Mucosa of stomach (tissue), 1 donor: ENCODE measurements around the gene ZIC3.

ENCODE experiments used
- H3K27me3 ChIP-seq: one replicate; pipeline ENCODE4 v1.7.0; 2013; ENCODE audit warnings: mild to moderate bottlenecking, low read length; ENCODE audit not compliant: control insufficient read depth, insufficient read depth
- H3K36me3 ChIP-seq: one replicate; pipeline ENCODE4 v1.7.0; 2013; ENCODE audit warnings: low read length; ENCODE audit not compliant: control insufficient read depth, insufficient read depth
- H3K4me1 ChIP-seq: one replicate; pipeline ENCODE4 v1.7.0; 2013; ENCODE audit warnings: mild to moderate bottlenecking, low read length; ENCODE audit not compliant: control insufficient read depth, insufficient read depth
- H3K4me3 ChIP-seq: one replicate; pipeline ENCODE4 v1.7.0; 2013; ENCODE audit warnings: low read length
- H3K9ac ChIP-seq: one replicate; pipeline ENCODE4 v1.7.0; 2013; ENCODE audit warnings: mild to moderate bottlenecking, low read length, moderate library complexity
- H3K9me3 ChIP-seq: one replicate; pipeline ENCODE4 v1.7.0; 2013; ENCODE audit warnings: mild to moderate bottlenecking, low read length, moderate library complexity; ENCODE audit not compliant: control insufficient read depth
- donor health status: Pancreatic carcinoma.

The ZIC3 gene

DNA sequence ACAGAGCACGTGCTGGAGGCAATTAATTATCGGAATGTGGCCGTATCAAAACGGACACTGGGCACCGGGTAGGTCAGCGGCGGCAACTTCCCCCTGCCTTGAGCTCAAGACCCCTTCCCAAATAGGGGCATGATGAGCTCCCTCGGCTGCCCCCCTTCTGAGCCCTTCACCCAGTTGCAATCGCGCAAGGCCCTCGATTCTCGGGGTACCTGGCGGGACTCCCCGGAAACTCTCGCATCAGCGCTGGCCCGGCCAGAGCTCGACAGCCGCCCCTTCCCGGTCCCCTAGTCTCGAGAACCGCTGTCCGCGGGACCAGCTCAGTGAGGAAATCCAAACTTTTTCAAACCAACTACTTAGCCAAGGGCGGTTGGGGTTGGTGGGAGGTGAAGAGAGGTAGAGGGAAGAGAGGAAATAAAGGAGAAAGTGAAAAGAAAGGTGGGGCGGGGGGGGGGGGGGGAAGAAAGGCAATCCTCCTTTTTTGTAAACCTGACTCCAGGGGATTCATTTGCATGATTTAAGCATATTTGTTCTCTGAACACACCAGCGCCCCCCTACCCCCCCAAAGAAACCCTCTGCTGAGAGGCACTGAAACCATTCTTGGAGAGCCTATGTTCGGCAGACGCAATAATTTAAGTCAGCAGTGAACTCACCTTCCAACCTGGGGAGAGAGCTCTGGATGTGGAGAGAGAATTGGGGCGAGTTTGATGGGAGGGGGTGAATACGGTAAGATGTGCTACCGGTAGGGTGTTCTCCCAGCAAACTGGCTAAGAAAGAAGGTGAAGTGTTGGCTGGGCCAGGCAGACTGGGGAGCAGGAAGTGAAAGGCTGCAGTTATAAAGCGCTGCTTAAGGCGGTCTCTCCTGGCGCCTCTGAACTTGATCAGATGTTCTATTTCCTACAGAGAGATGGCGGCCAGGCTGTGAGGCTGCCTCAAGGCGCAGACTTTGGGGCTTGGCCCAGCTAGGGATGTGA, 2.0 kb upstream of the ZIC3 start:
- Histone ChIP-seq H3K36me3 (no peaks in the 10 kb centered on the region), H3K4me1 (peaks cover 6% of the 10 kb centered on the region), H3K9me3 (no peaks in the 10 kb centered on the region), H3K9ac (no peak overlapping the region), H3K27me3 (peaks cover 61% of the 10 kb centered on the region), H3K4me3 (no peak overlapping the region)

- H3K9me3 ChIP-seq = no peaks in the 10 kb centered on the region
- H3K27me3 ChIP-seq = peaks cover 67% of the 10 kb centered on the region
- H3K9ac ChIP-seq = no peak overlapping the region
Observed at GRCh38 chrX:137565318-137565904, 516 bp upstream of the ZIC3 start.

GRCh38 chrX:137566746-137567679, 1.1 kb downstream of the ZIC3 start:
- Histone ChIP-seq H3K4me3 (no peak overlapping the region), H3K9ac (no peak overlapping the region), H3K27me3 (peaks cover 69% of the 10 kb centered on the region)

More at GRCh38 chrX:137565318-137565904, 516 bp upstream of the ZIC3 start:
- Histone ChIP-seq H3K4me3 (no peak overlapping the region), H3K36me3 (no peaks in the 10 kb centered on the region), H3K4me1 (peaks cover 6% of the 10 kb centered on the region)

GRCh38 chrX:137567682-137568232, 1.8 kb downstream of the ZIC3 start:
- Histone ChIP-seq H3K9me3 (no peaks in the 10 kb centered on the region), H3K4me3 (no peak overlapping the region), H3K36me3 (no peaks in the 10 kb centered on the region), H3K9ac (no peak overlapping the region), H3K27me3 (peaks cover 62% of the 10 kb centered on the region), H3K4me1 (peaks cover 6% of the 10 kb centered on the region)

More at GRCh38 chrX:137566746-137567679, 1.1 kb downstream of the ZIC3 start:
- Histone ChIP-seq H3K9me3 (no peaks in the 10 kb centered on the region), H3K4me1 (peaks cover 6% of the 10 kb centered on the region), H3K36me3 (no peaks in the 10 kb centered on the region)

GRCh38 chrX:137568741-137569469, 3.0 kb downstream of the ZIC3 start:
- Histone ChIP-seq H3K9ac (no peak overlapping the region), H3K36me3 (no peaks in the 10 kb centered on the region), H3K9me3 (no peaks in the 10 kb centered on the region), H3K4me3 (no peak overlapping the region), H3K4me1 (peaks cover 6% of the 10 kb centered on the region), H3K27me3 (peaks cover 63% of the 10 kb centered on the region)

GRCh38 chrX:137569470-137569891, 3.6 kb downstream of the ZIC3 start:
- Histone ChIP-seq H3K9me3 (no peaks in the 10 kb centered on the region), H3K27me3 (peaks cover 63% of the 10 kb centered on the region), H3K9ac (no peak overlapping the region), H3K36me3 (no peaks in the 10 kb centered on the region), H3K4me1 (peaks cover 6% of the 10 kb centered on the region), H3K4me3 (no peak overlapping the region)

DNA sequence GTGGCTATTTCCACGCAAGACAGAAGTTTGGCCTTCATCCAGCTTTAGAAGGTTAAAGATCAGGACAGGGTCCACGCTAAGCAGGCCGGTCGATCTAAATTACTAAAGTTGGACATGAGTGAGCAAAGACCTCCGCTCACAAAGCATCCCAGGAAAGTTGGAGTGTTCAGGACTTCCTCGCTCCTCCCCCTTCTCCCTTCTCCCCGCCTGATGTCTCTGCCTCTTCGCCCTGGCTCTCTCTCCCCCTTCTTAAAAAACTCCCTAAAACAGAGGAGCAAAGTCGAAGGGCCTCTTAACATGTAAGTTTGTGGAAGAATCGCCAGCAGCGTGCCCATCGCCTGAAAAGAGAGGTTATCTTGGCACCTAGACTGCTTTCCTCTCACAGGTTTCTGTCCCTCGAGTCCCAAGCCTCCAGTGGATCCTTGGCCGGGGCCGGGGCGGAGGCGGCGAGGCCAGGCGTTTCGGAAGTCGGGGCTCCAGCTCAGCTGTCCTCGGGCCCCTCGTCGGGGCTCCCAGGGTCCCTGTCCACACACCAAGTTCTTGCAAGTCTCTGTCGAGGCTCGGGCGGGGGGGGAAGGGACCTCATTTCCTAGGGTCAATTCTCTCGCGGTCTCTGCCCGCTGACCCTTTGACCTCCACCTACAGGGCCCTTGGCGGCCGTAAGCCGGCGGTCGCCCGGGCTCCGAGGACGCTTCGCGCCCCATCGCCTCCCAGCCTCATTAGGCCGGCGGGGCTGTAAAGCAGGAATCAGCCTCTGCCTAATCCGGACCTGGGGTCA, 7.6 kb downstream of the ZIC3 start:
- Histone ChIP-seq H3K4me3 (no peak overlapping the region), H3K9me3 (no peaks in the 10 kb centered on the region), H3K36me3 (no peaks in the 10 kb centered on the region), H3K27me3 (peaks cover 47% of the 10 kb centered on the region), H3K4me1 (no peaks in the 10 kb centered on the region), H3K9ac (no peak overlapping the region)

DNA sequence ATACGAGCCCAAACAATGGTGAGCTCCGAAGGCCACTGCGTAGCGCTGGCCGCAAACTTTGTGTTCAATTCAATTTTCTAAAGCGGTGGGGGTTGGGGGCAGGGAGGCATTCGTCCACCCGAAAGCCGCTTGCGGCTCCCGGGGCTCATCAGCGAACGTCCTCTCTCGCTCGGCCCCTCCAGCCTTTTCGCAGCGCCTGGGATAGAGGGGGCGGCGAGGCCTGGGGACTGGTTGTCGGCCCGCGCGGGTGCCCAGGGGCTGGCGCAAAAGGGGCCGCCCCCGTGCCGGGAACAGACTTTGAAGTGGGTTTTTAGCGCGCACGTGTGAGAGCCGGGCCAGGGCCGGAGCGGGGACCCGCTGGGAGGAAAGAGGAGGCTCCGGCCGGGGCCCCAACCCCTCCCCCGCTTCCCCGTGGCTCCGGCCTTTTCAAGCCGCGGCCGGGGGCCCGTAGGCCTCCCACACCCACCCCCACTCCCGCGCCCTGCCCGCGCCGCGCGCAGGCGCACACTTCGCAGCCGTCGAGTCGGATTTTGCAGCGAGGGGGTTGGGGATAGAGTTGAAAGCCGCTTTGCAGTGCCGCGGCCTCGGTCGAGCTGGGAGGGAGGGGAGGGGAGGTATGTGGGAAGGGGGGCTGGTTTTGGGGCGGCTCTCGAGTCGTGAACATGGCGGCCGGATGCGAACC, 8.3 kb downstream of the ZIC3 start:
- no peaks in the 10 kb centered on the region for H3K9me3 ChIP-seq
- H3K9ac ChIP-seq = no peak overlapping the region
- H3K4me1 ChIP-seq = no peaks in the 10 kb centered on the region
- no peaks in the 10 kb centered on the region for H3K36me3 ChIP-seq
- H3K27me3 ChIP-seq = peaks cover 45% of the 10 kb centered on the region
- no peak overlapping the region for H3K4me3 ChIP-seq

- no peak overlapping the region for H3K9ac ChIP-seq
- no peaks in the 10 kb centered on the region for H3K9me3 ChIP-seq
- no peaks in the 10 kb centered on the region for H3K4me1 ChIP-seq
- H3K36me3 ChIP-seq = no peaks in the 10 kb centered on the region
- no peak overlapping the region for H3K4me3 ChIP-seq
- H3K27me3 ChIP-seq = peaks cover 44% of the 10 kb centered on the region
Observed at GRCh38 chrX:137574784-137575293, 8.9 kb downstream of the ZIC3 start.

- Histone ChIP-seq H3K9ac (no peak overlapping the region), H3K36me3 (no peaks in the 10 kb centered on the region), H3K4me1 (no peaks in the 10 kb centered on the region), H3K4me3 (no peak overlapping the region), H3K27me3 (peaks cover 39% of the 10 kb centered on the region), H3K9me3 (no peaks in the 10 kb centered on the region)
Observed at GRCh38 chrX:137575596-137576255, 9.8 kb downstream of the ZIC3 start.
